Lower leg skin (tissue), 4 donors: Measurements from ENCODE around the gene WDR27. TPM values are rescaled to one million over a fixed set of nuclear protein-coding genes. Genes with fewer than 3 reads are reported as not detected.

Source experiments
- DNase-seq, 2 donors: peaks; one replicate each; pipeline ENCODE4 v3.0.0-alpha.2; 2019; ENCODE audit warnings: low spot score in 2 of 2
- H3K4me3 ChIP-seq: fragments of 200-600 bp; sonication (generic); 2 replicates; pipeline ENCODE4 v1.5.1; 2017; ENCODE audit warnings: mild to moderate bottlenecking, low read depth; ENCODE audit not compliant: poor library complexity, severe bottlenecking
- POLR2A ChIP-seq, 2 donors: fragments of 450-650 bp; IDR thresholded peaks; one replicate each; pipeline ENCODE4 v1.6.1; 2016 to 2017; ENCODE audit warnings: antibody characterized with exemption in 2 of 2, mild to moderate bottlenecking in 1 of 2, moderate library complexity in 1 of 2
- WGBS, 2 donors: methylation state at CpG; one replicate each; pipeline ENCODE4 v1.1.5; 2018; 5-methylcytosine and 5-hydroxymethylcytosine counted together
- intact Hi-C: fragments of 100-400 bp; cut with DNase I; formaldehyde crosslinking; loops from one replicate; pipeline ENCODE4 v1.15.0; 2023; ENCODE audit warnings: low total_unique reads
- total RNA-seq, 4 donors: library from RNA; depleted of rRNA; stranded (reverse); fragments of >200 nt; gene quantifications; one replicate each; pipeline ENCODE4 v1.1.0, GENCODE V29; 2016
- TF ChIP-seq, protein P1 (sequence below), 3 donors: fragments of 450-650 bp; IDR thresholded peaks; one replicate each; pipeline ENCODE4 v1.5.1; 2016; ENCODE audit warnings: antibody characterized with exemption in 3 of 3, mild to moderate bottlenecking in 3 of 3, moderate library complexity in 2 of 3

Gene WDR27
- total RNA-seq, 4 donors from 2014 or later: 15.7 to 40.0 (median 19.5) TPM

DNA sequence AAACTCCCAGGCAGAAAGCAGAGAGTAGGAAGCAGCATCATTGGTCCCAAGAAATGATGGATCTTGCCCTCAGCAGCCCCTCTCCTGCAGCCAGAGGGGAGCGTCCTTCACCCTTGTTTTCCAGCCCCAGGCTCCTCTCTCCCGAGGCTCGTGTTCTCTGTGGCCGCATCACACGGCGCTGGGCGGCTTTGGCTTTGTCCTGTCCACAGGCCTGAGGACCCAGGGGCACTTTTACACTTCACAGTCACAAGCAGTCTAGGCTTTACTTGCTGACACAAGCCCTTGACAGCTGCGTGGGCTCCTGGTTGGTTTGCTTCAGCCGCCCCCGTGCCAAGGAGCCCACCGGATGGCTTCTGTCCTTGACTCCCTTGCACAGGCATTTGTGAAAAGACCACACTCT is 272.8 kb downstream of the WDR27 start:
- 90 to 91% methylated on average over 11 of the region's 11 CpGs for WGBS, 2 donors
- DNase-seq: no peak
- H3K4me3 ChIP-seq: no peak overlapping the region
- no peak for TF ChIP-seq POLR2A (IDR thresholded peaks at IDR 0.05)
- TF ChIP-seq, protein P1, sequence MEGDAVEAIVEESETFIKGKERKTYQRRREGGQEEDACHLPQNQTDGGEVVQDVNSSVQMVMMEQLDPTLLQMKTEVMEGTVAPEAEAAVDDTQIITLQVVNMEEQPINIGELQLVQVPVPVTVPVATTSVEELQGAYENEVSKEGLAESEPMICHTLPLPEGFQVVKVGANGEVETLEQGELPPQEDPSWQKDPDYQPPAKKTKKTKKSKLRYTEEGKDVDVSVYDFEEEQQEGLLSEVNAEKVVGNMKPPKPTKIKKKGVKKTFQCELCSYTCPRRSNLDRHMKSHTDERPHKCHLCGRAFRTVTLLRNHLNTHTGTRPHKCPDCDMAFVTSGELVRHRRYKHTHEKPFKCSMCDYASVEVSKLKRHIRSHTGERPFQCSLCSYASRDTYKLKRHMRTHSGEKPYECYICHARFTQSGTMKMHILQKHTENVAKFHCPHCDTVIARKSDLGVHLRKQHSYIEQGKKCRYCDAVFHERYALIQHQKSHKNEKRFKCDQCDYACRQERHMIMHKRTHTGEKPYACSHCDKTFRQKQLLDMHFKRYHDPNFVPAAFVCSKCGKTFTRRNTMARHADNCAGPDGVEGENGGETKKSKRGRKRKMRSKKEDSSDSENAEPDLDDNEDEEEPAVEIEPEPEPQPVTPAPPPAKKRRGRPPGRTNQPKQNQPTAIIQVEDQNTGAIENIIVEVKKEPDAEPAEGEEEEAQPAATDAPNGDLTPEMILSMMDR (IDR thresholded peaks at IDR 0.05): no peak
- intact Hi-C loops: no loop called here

DNA sequence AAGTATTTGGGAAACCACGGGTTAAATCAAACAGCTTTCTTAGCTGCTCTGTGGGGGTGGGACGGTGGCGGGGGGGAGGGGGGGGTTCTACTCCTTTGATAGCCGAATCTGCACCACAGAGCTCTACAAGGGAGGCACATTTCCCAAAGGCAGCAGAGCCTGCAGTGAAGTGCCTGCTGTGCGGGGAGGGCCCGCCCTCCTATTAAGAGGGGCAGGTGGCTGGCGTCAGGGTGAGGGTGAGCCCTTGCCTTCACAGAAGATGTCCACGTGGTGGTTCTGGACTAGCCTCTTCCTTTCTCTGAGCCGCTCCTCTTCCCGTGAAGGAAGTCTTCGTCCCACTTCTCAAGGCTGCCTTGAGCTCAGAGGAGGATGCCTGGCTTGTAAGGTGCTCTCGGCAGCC is 273.3 kb downstream of the WDR27 start:
- WGBS, 2 donors: 52 to 59% methylated on average over 12 of the region's 12 CpGs
- DNase-seq: no peak
- no peak for TF ChIP-seq POLR2A (IDR thresholded peaks at IDR 0.05)
- TF ChIP-seq, protein P1 (IDR thresholded peaks at IDR 0.05): no peak
- intact Hi-C loops: no loop called here
- no peak overlapping the region for H3K4me3 ChIP-seq

DNA sequence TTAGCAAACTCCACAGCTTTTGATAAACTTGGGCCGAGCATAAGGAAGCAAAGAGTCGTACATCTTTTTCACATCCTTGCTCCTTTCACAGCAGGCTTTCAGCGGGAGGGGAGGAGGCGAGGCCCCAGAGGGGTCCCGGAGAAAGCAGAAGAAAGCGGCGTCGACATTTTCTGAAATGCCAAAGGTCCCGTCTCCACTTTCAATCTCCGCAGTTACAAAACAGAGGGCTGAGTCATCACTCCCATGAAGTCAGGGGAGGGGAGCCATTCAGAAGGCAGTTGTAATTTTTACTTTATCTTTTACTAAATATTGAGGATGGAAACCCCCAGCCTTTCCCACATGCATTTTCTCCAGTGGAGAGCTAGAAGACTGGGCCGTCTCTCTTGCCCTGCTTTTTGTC is 274.0 kb downstream of the WDR27 start:
- whole genome bisulfite sequencing, 2 donors: 42 to 53% methylated on average over 11 of the region's 11 CpGs
- H3K4me3 ChIP-seq: no peak overlapping the region
- intact Hi-C loops: no loop called here
- TF ChIP-seq POLR2A (IDR thresholded peaks at IDR 0.05): no peak
- TF ChIP-seq, protein P1 (IDR thresholded peaks at IDR 0.05): no peak
- no peak for DNase-seq

DNA sequence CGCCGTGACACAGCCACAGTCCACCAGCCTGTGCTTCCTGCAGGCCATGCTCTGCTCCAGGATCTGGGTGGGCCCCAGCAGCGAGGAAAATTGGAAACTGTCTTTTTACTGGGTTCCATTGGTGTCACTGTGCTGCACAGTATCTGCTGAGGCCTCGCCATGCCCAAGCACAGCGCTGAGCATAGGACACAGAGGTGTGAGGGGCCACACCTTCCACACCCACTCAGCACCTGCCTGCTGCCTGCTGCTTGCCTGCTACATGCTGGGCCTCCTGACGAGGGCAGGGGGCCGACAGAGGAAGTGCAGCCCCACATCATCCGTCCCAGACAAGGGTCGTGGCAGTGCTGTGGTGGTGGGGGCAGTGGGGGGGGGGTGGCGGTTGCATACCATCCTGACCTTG is 275.2 kb downstream of the WDR27 start:
- intact Hi-C loops: no loop called here

DNA sequence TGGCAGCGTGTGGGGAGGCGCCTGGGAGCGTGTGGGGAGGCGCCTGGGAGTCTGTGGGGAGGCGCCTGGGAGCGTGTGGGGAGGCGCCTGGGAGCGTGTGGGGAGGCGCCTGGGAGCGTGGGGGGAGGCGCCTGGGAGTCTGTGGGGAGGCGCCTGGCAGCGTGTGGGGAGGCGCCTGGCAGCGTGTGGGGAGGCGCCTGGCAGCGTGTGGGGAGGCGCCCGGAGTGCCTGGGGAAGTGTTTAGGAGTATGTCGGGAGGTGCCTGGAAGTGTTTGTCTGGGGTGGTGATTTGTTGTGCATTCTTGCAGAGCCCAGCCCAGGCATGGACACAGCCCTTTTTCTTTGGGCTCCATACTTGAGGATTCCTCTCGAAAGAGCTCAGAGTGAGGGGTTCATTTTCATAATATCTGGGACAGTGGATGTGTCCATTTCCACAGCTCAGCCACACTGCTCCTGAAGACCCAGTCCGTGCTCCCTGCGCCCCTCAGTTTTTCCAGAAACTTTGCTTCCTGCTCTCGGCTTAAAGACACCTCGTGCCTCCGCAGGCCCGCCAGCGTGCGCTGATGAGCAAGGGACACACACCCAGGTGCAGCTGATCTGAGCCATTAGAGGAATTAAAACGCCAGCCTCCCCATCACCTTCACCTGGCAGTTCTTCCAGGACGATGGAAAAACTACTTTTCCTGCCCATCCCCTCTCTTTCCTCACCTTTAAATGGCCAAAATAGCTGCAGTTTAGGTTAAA is 276.0 kb downstream of the WDR27 start:
- WGBS, 2 donors: 91 to 92% methylated on average over 24 to 31 of the region's 31 CpGs
- TF ChIP-seq, protein P1 (IDR thresholded peaks at IDR 0.05): no peak
- no peak for TF ChIP-seq POLR2A (IDR thresholded peaks at IDR 0.05)
- no peak for DNase-seq
- intact Hi-C loops: no loop called here
- no peak overlapping the region for H3K4me3 ChIP-seq

More for the DNA sequence above, 275.2 kb downstream of the WDR27 start:
- 91 to 92% methylated on average over 10 of the region's 10 CpGs for WGBS, 2 donors
- DNase-seq: no peak
- TF ChIP-seq, protein P1 (IDR thresholded peaks at IDR 0.05): no peak
- TF ChIP-seq POLR2A (IDR thresholded peaks at IDR 0.05): no peak
- no peak overlapping the region for H3K4me3 ChIP-seq

DNA sequence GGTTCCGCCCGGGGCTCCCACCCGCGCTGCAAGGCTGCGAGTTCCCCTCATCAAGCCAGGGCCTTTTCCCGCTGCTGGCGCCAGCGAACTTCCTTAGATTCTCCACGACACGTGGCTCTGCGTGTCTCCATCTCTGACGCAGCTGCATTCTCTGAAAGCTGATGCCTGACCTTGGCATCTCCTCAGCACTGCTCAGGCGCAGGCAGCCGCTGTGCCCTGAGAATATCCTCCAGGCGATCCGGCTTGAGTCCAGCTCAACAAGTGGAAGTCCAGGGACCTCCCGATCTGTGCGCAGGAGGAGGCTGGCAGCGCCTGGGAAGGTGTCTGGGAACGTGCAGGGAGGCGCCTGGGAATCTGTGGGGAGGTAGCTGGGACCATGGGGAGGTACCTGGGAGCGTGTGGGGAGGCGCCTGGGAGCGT is 277.0 kb downstream of the WDR27 start:
- TF ChIP-seq POLR2A (IDR thresholded peaks at IDR 0.05): no peak
- TF ChIP-seq, protein P1 (IDR thresholded peaks at IDR 0.05): no peak
- intact Hi-C loops: no loop called here
- 88 to 97% methylated on average over 21 to 24 of the region's 24 CpGs for WGBS, 2 donors
- DNase-seq: no peak
- no peak overlapping the region for H3K4me3 ChIP-seq
